Hair follicular keratinocyte (primary cell): ENCODE data around the gene CCDC102A. TPM values are rescaled to one million over a fixed set of nuclear protein-coding genes. Genes with fewer than 3 reads are reported as not detected.

Source experiments
- total RNA-seq: library from RNA; depleted of rRNA; stranded (reverse); fragments of >200 nt; gene quantifications from 2 replicates; pipeline ENCODE4 v1.2.3, GENCODE V29; 2015

The CCDC102A gene
- total RNA-seq, result 6.9 and 14.1 TPM in 2 replicates

DNA sequence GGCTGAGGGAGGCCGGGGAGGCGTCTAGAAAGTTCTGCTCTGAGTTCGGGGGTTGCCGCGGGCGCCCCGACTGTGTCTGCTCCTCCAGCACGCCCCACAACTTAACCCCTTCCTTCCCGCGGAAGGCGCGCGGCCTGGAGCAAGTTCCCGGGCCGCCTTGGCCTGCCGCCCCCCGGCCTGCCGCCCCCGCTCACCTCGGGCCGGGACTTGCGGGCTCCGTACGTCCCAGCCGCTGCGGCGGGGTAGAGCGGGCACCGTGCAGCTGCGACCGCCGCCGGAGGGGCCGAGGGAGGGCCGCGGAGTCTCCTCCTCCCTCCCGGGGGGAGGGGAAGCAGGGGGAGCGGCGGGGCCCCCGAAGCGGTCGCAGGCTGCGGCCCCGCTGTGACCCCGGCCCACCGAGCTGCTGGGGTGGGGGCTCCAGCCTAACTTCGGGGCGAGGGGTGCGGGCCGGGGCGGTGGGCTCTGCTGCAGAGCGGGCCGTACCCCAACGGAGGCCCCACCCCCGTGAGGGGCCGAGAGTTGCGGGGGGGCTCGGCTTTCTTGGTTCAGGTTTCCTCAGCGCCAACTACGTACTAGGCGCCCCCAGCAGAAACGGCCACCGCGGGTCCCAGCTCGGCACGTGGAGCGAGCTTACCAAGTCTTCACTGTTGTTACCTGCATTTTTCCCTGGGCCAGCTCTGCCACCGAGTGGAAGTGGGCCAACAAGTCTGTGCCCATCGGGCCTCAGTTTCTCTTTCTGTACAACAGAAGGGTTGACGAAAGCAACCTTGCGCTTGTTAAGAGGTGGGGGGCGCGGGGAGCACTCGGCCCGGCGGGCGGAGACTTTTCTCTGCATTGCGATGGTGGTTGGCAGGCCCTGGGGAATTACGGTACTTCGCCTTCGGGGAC, at the start of gene CCDC102A:
Gene CCDC102A (minus strand): TSS at position 266 of the 888 bp plus-strand sequence. CDS start 7,394 bp downstream, outside the sequence.

DNA sequence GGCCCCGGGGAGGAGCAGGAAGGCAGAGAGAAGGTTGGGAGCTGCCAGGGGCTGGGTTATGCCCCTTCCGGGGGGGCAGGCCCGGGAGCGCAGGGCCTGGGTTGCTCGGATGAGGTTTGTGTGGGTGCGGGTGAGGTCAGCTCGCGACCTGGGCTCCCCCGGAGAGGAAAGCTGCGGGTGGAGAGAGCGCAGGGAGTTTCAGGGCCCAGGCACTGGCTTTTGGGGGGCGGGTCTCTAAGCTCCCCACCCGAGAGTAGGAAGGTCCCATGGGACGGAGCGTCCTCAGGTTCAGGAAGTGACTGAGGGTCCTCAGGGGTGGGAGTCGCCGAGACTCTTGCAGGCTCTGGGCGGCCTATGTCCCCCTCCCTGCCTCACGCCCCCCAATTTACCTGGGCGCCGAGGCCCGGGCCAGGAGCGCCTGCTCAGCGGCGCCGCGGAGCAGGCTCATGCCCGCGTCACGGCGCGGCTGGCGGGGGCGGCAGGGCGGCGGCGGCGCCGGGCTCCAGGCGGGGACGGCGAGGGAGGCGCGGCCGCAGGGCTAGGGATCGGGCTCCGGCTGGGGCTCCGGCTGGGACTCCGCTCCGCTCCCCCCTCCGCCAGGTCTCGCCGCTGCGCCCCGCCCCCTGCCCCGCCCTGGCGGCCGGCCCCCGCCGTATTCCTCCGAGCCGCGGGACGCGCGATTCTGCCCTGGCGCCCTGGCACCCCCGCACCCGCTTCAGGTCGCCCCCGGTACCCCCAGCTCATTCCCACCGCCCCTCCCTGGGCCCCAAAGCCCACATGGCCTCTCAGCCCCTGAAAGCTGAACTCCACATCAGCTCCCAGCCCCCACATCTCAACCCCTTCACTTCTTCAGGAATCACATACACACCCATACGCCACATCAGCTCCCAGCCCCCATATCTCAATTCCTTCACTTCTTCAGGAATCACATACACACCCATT, 50.2 kb downstream of the CCDC102A start, which contains the start of gene DOK4:
Gene DOK4 (minus strand): TSS at position 578 of the 942 bp plus-strand sequence. CDS start 6,986 bp downstream, outside the sequence.

DNA sequence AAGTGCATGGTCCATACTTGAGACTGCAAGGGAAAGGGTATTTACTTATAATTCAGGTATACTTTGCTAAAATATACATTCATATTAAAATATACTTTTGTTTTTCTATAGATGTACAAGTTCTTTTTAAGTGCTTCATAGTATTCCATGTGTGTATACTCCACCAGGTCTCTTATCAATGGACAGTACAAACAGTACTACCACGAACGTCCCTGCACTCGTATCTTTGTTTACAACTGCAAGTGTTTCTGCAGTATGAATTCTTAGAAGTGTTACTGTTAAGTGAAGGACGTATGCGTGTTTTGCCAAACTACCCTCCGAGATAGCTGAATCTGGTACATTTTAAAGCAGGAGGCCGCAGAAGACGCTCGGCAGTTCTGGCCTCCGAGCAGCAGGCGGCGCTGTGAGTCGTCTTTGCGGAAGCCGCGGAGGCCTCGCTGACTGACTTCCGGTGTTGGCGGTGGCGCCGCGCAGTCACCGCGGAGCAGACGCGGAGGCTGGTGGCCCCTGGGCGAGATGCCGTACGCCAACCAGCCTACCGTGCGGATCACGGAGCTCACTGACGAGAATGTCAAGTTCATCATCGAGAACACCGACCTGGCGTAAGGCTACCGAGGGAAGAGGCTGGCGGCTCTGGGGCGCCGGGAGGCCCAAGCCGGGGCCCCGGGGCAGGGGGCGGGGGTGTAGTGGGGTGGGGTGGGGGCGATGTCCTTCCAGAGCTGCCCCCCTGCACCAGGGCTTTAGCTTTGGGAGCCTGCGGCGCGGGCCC, 74.0 kb downstream of the CCDC102A start, which contains the start of gene POLR2C:
Gene POLR2C (plus strand): TSS at position 471 of the 769 bp plus-strand sequence. CDS start 46 bp downstream, at position 517.

Other genes with a start within 250 kb of the CCDC102A start
- not detected in 2 replicates for gene CCL22, start 177.8 kb downstream of the CCDC102A start, total RNA-seq
- gene CX3CL1, start 164.1 kb downstream of the CCDC102A start, total RNA-seq, result 4.2 and 8.4 TPM in 2 replicates
- gene CCL17, start 131.8 kb downstream of the CCDC102A start, total RNA-seq, result not detected in 2 replicates
- 36.0 and 64.3 TPM in 2 replicates for gene CIAPIN1, start 89.2 kb downstream of the CCDC102A start, total RNA-seq
- 35.9 and 38.7 TPM in 2 replicates for gene COQ9, start 89.1 kb downstream of the CCDC102A start, total RNA-seq
- gene POLR2C, start 73.9 kb downstream of the CCDC102A start, total RNA-seq, result 116 and 128 TPM in 2 replicates
- gene DOK4, start 50.1 kb downstream of the CCDC102A start, total RNA-seq, result 17.2 and 26.8 TPM in 2 replicates
- not detected in 2 replicates for gene ADGRG5, start 6.1 kb upstream of the CCDC102A start, total RNA-seq
- 57.7 and 83.5 TPM in 2 replicates for gene ADGRG1, start 92.1 kb upstream of the CCDC102A start, total RNA-seq
- gene ADGRG3, start 131.7 kb upstream of the CCDC102A start, total RNA-seq, result not detected in 2 replicates
- gene DRC7, start 158.2 kb upstream of the CCDC102A start, total RNA-seq, result not detected in 2 replicates
- 34.1 and 44.5 TPM in 2 replicates for gene KATNB1, start 199.2 kb upstream of the CCDC102A start, total RNA-seq